Measurements from ENCODE around the gene CMTM1.

GRCh38 chr16:66576296-66576695 is 10.1 kb downstream of the CMTM1 start:
- no peak for TF ChIP-seq POLR2AphosphoS5 (IDR thresholded peaks at IDR 0.05; ENCODE audit: low read depth, low read length)
- TF ChIP-seq, protein P1, sequence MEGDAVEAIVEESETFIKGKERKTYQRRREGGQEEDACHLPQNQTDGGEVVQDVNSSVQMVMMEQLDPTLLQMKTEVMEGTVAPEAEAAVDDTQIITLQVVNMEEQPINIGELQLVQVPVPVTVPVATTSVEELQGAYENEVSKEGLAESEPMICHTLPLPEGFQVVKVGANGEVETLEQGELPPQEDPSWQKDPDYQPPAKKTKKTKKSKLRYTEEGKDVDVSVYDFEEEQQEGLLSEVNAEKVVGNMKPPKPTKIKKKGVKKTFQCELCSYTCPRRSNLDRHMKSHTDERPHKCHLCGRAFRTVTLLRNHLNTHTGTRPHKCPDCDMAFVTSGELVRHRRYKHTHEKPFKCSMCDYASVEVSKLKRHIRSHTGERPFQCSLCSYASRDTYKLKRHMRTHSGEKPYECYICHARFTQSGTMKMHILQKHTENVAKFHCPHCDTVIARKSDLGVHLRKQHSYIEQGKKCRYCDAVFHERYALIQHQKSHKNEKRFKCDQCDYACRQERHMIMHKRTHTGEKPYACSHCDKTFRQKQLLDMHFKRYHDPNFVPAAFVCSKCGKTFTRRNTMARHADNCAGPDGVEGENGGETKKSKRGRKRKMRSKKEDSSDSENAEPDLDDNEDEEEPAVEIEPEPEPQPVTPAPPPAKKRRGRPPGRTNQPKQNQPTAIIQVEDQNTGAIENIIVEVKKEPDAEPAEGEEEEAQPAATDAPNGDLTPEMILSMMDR (IDR thresholded peaks at IDR 0.05 in 2 of 3, conservative IDR thresholded peaks at IDR 0.05 in 1 of 3; ENCODE audit: borderline replicate concordance in 1 of 3, insufficient read depth in 1 of 3, low read depth in 2 of 3, low read length in 2 of 3) = no peak
